ENCODE results near the gene TKT.

TKT gene

DNA sequence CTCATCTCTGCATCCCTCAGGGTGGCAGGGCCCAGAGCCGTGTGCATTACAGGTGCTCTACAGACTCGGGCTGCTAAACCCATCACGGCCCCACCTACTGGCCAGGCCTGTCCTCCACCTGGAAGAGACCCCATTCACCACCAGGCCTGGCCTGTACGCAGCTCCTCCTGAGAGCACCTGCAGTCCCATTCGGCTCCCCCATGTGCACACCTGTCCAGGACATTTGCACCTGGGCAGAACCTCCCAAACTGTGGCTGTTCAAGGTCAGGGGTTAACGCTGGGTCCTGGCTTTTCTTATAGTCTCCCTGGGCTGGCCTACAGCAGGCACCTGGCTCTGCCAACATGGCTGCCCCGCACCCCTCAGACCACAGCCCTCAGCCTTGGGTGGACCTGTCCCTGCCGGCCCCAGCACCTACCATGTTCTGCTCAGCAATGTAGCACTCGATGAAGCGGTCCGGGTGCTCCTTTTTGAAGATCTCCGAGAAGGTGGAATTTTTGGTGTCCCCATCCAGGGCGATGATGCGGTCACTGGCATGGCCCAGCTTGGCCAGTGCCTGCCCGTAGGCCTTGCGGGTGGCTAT is 25.7 kb downstream of the TKT start:
- Histone ChIP-seq H3K4me1 (ENCODE audit: control insufficient read depth, insufficient read depth, low read length) (no peaks in the 10 kb centered on the region), H3K27me3 (ENCODE audit: control insufficient read depth, insufficient read depth, low read length) (no peaks in the 10 kb centered on the region), H3K36me3 (ENCODE audit: control insufficient read depth, insufficient read depth, low read length) (peaks cover 100% of the 10 kb centered on the region), H3K9me3 (ENCODE audit: control insufficient read depth, insufficient read depth, low read depth, low read length) (no peaks in the 10 kb centered on the region), H3K4me3 (ENCODE audit: low read depth, low read length) (no peak overlapping the region), H3K27ac (ENCODE audit: low read depth, low read length) (no peak overlapping the region), H3K9ac (ENCODE audit: low read length) (no peak overlapping the region)

DNA sequence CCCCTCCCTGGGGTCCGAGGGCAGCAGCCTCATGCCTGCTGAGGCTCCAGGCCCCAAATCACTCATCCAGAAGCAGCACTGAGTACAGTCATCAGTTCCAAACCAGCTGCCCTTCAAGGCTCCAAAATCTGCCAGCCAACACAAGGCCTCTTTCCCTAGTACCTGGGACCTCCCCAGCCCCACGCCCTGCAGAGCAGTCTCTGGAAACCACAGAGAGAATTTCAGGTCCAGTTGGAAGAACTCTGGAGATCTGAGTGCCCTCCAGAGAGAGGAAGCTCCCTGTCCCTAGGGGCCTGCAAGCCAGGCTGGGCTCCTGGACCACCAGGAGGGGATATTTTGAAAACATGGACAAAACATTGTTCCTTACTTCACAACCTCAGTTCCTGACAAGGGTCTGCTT is 26.2 kb downstream of the TKT start:
- Histone ChIP-seq H3K36me3 (ENCODE audit: control insufficient read depth, insufficient read depth, low read length) (peaks cover 100% of the 10 kb centered on the region), H3K4me1 (ENCODE audit: control insufficient read depth, insufficient read depth, low read length) (no peaks in the 10 kb centered on the region), H3K4me3 (ENCODE audit: low read depth, low read length) (no peak overlapping the region), H3K9me3 (ENCODE audit: control insufficient read depth, insufficient read depth, low read depth, low read length) (no peaks in the 10 kb centered on the region), H3K9ac (ENCODE audit: low read length) (no peak overlapping the region), H3K27me3 (ENCODE audit: control insufficient read depth, insufficient read depth, low read length) (no peaks in the 10 kb centered on the region), H3K27ac (ENCODE audit: low read depth, low read length) (no peak overlapping the region)

DNA sequence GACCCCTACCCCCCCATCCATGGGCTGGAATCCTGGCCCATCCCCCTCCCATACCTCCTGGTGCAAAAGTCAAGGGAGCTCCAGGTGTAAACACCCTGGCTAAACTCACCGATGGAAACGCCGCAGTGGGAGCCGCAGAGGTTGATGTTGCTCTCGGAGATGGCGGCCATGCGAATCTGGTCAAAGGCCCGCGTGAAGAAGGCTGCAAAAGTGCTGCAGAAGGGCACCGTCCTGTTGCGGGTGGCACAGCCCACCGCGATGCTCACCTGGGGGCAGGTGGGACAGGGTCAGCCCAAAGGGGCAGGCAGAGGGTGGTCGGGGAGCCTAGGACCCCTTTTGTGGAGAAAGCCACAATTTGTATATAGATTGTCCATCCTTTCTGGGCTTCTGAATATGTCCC is 26.7 kb downstream of the TKT start:
- no peaks in the 10 kb centered on the region for H3K9me3 ChIP-seq (ENCODE audit: control insufficient read depth, insufficient read depth, low read depth, low read length)
- no peak overlapping the region for H3K27ac ChIP-seq (ENCODE audit: low read depth, low read length)
- no peaks in the 10 kb centered on the region for H3K4me1 ChIP-seq (ENCODE audit: control insufficient read depth, insufficient read depth, low read length)
- H3K27me3 ChIP-seq (ENCODE audit: control insufficient read depth, insufficient read depth, low read length), result no peaks in the 10 kb centered on the region
- no peak overlapping the region for H3K4me3 ChIP-seq (ENCODE audit: low read depth, low read length)
- peaks cover 100% of the 10 kb centered on the region for H3K36me3 ChIP-seq (ENCODE audit: control insufficient read depth, insufficient read depth, low read length)
- no peak overlapping the region for H3K9ac ChIP-seq (ENCODE audit: low read length)

DNA sequence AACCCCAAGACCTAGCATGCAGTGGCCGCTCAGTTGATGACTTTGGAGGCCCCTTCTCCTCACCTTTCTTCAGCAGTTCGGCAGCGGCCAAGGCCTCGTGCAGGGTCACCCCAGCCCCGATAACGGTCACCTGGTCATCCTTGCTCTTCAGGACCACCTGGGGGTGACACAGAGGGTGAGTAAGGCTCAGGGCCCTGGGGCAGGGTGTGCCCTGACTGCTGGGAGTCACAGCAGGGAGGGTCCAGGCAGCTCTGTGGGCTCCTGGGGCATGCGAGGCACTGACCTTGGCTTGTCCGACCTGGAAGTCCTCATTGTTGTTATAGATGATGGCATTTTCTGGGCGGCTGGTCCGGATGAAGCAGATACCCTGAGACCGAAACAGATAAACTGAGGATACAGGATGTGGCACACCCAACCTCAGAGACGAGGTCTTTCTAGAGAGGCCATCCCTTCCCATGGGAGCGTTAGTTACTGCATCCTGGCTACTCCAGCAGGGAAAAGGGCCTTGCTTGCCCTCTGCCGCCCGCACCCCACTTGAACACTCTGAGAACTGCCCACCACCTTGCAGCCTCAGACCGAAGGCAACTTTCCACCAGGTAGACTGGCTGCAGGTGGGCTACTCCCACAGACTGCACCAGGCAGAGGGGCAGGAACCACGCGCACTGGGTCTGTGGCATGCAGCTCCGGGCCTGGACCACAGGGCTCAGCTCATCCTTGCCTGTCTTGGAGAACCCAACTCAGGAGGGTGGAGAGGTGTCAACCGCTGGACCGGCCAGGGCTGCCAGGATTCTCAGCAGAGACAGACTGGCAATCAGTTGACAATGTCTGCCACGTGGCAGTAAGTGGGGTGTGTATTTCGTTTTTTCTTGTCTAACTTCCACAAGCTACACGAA is 27.6 kb downstream of the TKT start:
- H3K9me3 ChIP-seq (ENCODE audit: control insufficient read depth, insufficient read depth, low read depth, low read length), result no peaks in the 10 kb centered on the region
- no peak overlapping the region for H3K27ac ChIP-seq (ENCODE audit: low read depth, low read length)
- no peak overlapping the region for H3K4me3 ChIP-seq (ENCODE audit: low read depth, low read length)
- H3K27me3 ChIP-seq (ENCODE audit: control insufficient read depth, insufficient read depth, low read length), result no peaks in the 10 kb centered on the region
- H3K36me3 ChIP-seq (ENCODE audit: control insufficient read depth, insufficient read depth, low read length), result peaks cover 100% of the 10 kb centered on the region
- H3K9ac ChIP-seq (ENCODE audit: low read length), result no peak overlapping the region
- no peaks in the 10 kb centered on the region for H3K4me1 ChIP-seq (ENCODE audit: control insufficient read depth, insufficient read depth, low read length)

DNA sequence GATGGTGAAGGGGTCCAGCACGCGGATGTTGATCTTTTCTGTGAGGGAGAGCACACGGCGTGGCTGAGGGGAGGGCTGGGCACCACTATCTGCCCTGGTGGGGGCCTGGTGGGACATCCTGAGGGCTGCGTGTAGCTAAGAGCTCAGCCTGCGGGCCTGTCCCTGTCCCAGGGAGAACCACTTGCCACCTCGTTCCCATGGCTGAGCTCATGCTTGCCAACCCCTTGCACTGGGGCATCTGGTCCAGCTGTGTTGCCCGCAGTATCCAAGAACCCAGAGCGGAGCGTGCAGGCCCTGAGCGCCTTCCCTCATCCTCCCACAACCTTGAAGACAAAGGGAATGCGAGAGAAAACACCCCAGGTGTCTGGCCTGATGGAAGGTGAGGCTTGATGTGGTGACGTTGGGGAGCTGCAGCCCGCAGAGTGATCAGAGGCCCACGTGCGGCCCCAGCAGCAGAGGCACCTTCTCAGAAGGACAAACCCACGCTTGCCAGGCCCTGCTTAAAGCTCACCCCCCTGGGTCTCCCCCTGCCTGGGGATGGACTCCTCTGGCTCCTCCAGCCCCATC is 28.9 kb downstream of the TKT start:
- Histone ChIP-seq H3K27me3 (ENCODE audit: control insufficient read depth, insufficient read depth, low read length) (no peaks in the 10 kb centered on the region), H3K9me3 (ENCODE audit: control insufficient read depth, insufficient read depth, low read depth, low read length) (no peaks in the 10 kb centered on the region), H3K9ac (ENCODE audit: low read length) (no peak overlapping the region), H3K4me1 (ENCODE audit: control insufficient read depth, insufficient read depth, low read length) (no peaks in the 10 kb centered on the region), H3K36me3 (ENCODE audit: control insufficient read depth, insufficient read depth, low read length) (peaks cover 94% of the 10 kb centered on the region), H3K27ac (ENCODE audit: low read depth, low read length) (no peak overlapping the region), H3K4me3 (ENCODE audit: low read depth, low read length) (no peak overlapping the region)

DNA sequence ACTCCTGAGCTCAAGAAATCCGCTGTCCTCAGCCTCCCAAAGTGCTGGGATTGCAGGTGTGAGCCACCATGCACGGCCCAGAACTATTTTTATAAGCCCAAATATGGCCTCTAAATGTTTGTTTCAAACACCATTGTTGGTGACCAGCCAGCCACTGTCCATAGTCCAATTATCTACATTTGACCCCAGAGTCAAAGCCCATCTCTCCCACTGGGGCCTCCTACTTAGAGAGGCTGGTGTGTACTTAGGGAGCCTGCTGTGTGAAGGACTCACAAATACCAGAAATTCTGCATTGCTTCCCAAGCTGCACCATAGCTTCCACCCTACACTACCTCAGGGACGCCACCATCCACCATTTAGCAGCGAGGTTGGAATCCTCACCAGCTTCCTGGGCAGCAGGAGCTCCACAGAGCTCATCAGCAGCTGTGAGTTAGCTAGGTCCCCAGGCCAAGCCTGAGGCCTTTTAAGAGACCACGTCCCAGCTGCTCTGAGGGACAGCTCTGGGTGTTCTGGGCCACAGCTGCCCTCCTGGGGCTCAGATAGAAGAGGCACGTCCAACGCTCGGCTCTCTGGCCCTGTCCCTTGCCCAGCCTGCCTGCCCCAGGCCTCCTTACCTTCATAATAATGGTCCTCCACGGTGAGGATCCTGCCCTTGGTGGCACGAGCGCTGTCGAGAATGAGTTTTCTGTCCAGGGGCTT is 29.5 kb downstream of the TKT start:
- Histone ChIP-seq H3K9ac (ENCODE audit: low read length) (no peak overlapping the region), H3K36me3 (ENCODE audit: control insufficient read depth, insufficient read depth, low read length) (peaks cover 93% of the 10 kb centered on the region), H3K9me3 (ENCODE audit: control insufficient read depth, insufficient read depth, low read depth, low read length) (no peaks in the 10 kb centered on the region), H3K4me3 (ENCODE audit: low read depth, low read length) (no peak overlapping the region), H3K27ac (ENCODE audit: low read depth, low read length) (no peak overlapping the region), H3K4me1 (ENCODE audit: control insufficient read depth, insufficient read depth, low read length) (no peaks in the 10 kb centered on the region), H3K27me3 (ENCODE audit: control insufficient read depth, insufficient read depth, low read length) (no peaks in the 10 kb centered on the region)

DNA sequence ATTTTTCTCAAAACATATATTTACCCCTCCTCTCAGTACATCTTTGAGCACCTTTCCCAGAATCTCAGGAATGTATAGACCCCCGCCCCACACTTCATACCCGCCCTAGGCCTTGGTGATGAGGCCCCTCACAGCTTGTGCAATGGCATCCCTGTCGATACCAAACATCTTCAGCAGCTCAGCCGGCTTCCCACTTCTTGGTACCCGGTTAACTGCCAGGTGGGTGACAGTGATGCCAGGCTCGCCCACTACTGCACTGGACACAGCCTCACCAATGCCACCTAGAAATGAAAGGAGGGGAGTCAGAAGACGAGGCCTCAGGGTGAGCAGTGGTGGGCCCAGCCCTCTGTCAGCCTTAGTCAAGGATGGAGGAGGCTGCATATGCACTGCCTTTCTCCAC is 30.2 kb downstream of the TKT start:
- no peaks in the 10 kb centered on the region for H3K27me3 ChIP-seq (ENCODE audit: control insufficient read depth, insufficient read depth, low read length)
- no peak overlapping the region for H3K9ac ChIP-seq (ENCODE audit: low read length)
- H3K4me1 ChIP-seq (ENCODE audit: control insufficient read depth, insufficient read depth, low read length), result no peaks in the 10 kb centered on the region
- no peak overlapping the region for H3K4me3 ChIP-seq (ENCODE audit: low read depth, low read length)
- H3K9me3 ChIP-seq (ENCODE audit: control insufficient read depth, insufficient read depth, low read depth, low read length), result no peaks in the 10 kb centered on the region
- no peak overlapping the region for H3K27ac ChIP-seq (ENCODE audit: low read depth, low read length)
- H3K36me3 ChIP-seq (ENCODE audit: control insufficient read depth, insufficient read depth, low read length), result peaks cover 86% of the 10 kb centered on the region

DNA sequence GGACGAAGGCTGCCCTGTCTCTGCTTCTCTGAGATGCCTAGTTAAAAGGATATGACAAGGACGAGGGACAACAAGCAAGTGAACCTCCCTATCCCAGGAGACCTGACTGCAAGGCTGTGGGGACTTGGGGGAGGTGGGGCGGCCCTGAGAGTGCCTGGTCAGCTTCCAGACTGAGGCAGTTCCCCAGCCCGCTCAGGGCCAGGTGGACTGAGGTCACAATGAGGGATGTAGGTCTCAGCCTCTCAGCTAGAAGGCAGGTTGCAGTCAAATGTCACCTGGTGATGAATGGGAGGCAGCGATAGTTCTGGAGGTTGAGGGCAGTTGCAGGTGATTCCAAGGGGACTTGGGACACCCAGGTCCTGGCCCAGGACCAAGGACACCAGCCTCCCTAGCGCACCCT is 30.6 kb downstream of the TKT start:
- Histone ChIP-seq H3K27me3 (ENCODE audit: control insufficient read depth, insufficient read depth, low read length) (no peaks in the 10 kb centered on the region), H3K9ac (ENCODE audit: low read length) (no peak overlapping the region), H3K27ac (ENCODE audit: low read depth, low read length) (no peak overlapping the region), H3K9me3 (ENCODE audit: control insufficient read depth, insufficient read depth, low read depth, low read length) (no peaks in the 10 kb centered on the region), H3K4me3 (ENCODE audit: low read depth, low read length) (no peak overlapping the region), H3K36me3 (ENCODE audit: control insufficient read depth, insufficient read depth, low read length) (peaks cover 81% of the 10 kb centered on the region), H3K4me1 (ENCODE audit: control insufficient read depth, insufficient read depth, low read length) (no peaks in the 10 kb centered on the region)

DNA sequence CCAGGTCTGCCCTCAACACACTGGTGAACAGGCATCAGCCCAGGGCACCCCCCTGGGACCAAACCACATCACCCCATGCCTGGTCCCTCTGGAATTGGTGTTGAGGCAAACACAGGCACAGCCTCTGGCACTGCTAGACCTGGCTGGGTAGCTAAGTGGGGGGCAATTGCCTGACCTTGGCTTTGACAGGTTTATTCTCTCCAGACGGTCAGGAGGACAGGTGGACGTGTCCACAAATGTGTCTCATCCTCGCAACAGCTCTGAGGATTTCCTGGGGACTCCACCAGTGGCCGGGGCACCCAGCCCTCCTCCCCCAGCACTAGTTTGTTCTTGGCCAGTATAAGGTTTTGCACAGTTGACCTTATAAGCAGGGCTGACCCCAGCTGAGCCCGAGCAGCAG is 31.3 kb downstream of the TKT start:
- H3K27ac ChIP-seq (ENCODE audit: low read depth, low read length), result no peak overlapping the region

DNA sequence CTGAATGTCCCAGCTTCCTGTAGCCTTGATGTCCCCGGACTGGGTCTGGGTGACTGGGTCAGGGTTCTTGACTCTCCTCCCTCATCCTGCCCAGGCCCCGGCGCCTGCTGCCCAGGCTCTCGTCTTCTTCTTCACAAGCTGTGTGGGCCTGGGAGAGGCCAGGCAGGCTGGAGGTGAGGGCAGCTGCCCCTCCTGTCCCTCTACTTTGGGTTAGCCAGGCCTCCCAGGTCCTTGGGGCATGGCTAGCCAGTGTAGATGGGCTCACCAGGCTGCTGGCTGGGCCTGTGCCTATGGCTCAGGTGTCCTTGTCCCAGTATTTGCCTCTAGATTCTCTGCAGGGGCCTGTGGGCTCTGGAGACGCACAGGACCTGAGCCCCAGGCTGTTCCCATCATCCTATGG is 31.8 kb downstream of the TKT start:
- H3K27me3 ChIP-seq (ENCODE audit: control insufficient read depth, insufficient read depth, low read length), result no peaks in the 10 kb centered on the region
- no peaks in the 10 kb centered on the region for H3K9me3 ChIP-seq (ENCODE audit: control insufficient read depth, insufficient read depth, low read depth, low read length)
- H3K9ac ChIP-seq (ENCODE audit: low read length), result no peak overlapping the region
- H3K27ac ChIP-seq (ENCODE audit: low read depth, low read length), result no peak overlapping the region
- no peaks in the 10 kb centered on the region for H3K4me1 ChIP-seq (ENCODE audit: control insufficient read depth, insufficient read depth, low read length)
- H3K36me3 ChIP-seq (ENCODE audit: control insufficient read depth, insufficient read depth, low read length), result peaks cover 70% of the 10 kb centered on the region
- no peak overlapping the region for H3K4me3 ChIP-seq (ENCODE audit: low read depth, low read length)

More for the DNA sequence above, 31.3 kb downstream of the TKT start:
- no peaks in the 10 kb centered on the region for H3K9me3 ChIP-seq (ENCODE audit: control insufficient read depth, insufficient read depth, low read depth, low read length)
- H3K4me1 ChIP-seq (ENCODE audit: control insufficient read depth, insufficient read depth, low read length), result no peaks in the 10 kb centered on the region
- H3K4me3 ChIP-seq (ENCODE audit: low read depth, low read length), result no peak overlapping the region
- no peak overlapping the region for H3K9ac ChIP-seq (ENCODE audit: low read length)
- H3K27me3 ChIP-seq (ENCODE audit: control insufficient read depth, insufficient read depth, low read length), result no peaks in the 10 kb centered on the region
- peaks cover 75% of the 10 kb centered on the region for H3K36me3 ChIP-seq (ENCODE audit: control insufficient read depth, insufficient read depth, low read length)

DNA sequence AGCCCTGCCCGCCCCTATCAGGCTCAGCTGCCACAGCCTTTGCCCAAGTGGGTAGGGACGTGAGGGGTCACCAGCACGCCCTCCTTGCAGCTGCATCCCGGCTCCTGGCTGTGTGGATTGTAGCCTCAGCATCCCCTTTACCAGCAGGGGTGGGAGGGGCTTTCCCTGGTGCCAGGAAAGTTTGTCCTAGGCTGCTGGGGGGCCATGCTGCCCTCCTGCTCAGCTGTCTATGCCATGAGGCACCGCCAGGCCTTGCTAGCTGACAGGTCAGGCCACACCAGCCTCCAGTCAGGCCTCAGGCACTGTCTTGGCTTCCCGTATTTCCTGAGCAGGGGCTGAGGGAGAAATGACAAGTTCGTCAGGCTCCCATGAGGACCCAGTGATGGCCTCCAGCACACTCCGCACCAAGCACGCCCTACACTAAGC is 32.3 kb downstream of the TKT start:
- H3K27ac ChIP-seq (ENCODE audit: low read depth, low read length), result no peak overlapping the region
- no peaks in the 10 kb centered on the region for H3K9me3 ChIP-seq (ENCODE audit: control insufficient read depth, insufficient read depth, low read depth, low read length)
- H3K4me3 ChIP-seq (ENCODE audit: low read depth, low read length), result no peak overlapping the region
- H3K9ac ChIP-seq (ENCODE audit: low read length), result no peak overlapping the region
- peaks cover 65% of the 10 kb centered on the region for H3K36me3 ChIP-seq (ENCODE audit: control insufficient read depth, insufficient read depth, low read length)
- no peaks in the 10 kb centered on the region for H3K27me3 ChIP-seq (ENCODE audit: control insufficient read depth, insufficient read depth, low read length)
- no peaks in the 10 kb centered on the region for H3K4me1 ChIP-seq (ENCODE audit: control insufficient read depth, insufficient read depth, low read length)

Data from HUES6 (cell line).